Endothelial cell of umbilical vein (primary cell): ENCODE data around the gene DUSP18. TPM values are rescaled to one million over a fixed set of nuclear protein-coding genes. Genes with fewer than 3 reads are reported as not detected.

Experiments used
- BruUV-seq: library from RNA; stranded (reverse); fragments of 400-500 nt; replicated peaks from 2 replicates; lab custom pipeline; 2021; lab: Mats Ljungman, UMichigan
- CTCF ChIA-PET: fragments of 300-600, 350-600 bp; sonication (Branson Sonifier 250); formaldehyde crosslinking; loops from one replicate; lab custom pipeline; 2021; ENCODE audit warnings: antibody characterized with exemption, inconsistent platforms; lab: Charles Lee
- POLR2A ChIA-PET: fragments of 300-600, 350-600 bp; sonication (Branson Sonifier 250); formaldehyde crosslinking; loops from one replicate; lab custom pipeline; 2021; ENCODE audit warnings: antibody characterized with exemption, inconsistent platforms; lab: Charles Lee
- DNase-seq: peaks from one replicate; pipeline ENCODE4 v3.0.0-alpha.2; 2011; ENCODE audit warnings: low read depth, low spot score
- FAIRE-seq: peaks from 2 replicates; lab custom pipeline; 2011; peaks lifted over from hg19 to GRCh38; lab: Jason Lieb, UNC
- H2AFZ ChIP-seq: 2 replicates; pipeline ENCODE4 v1.6.0; 2012; ENCODE audit warnings: low read depth, low read length, control low read depth, inconsistent platforms
- H3K27ac ChIP-seq: 2 replicates; pipeline ENCODE4 v1.5.1; 2011; ENCODE audit warnings: low read depth, mild to moderate bottlenecking, control low read depth, low read length, moderate library complexity; ENCODE audit not compliant: insufficient read depth
- H3K27me3 ChIP-seq, 2 experiments: 2 replicates each; pipeline versions ENCODE4 v1.6.0 to v1.6.1; 2011; ENCODE audit warnings: low read length in 2 of 2, mixed read lengths in 1 of 2; ENCODE audit not compliant: control insufficient read depth in 2 of 2, insufficient read depth in 2 of 2
- H3K36me3 ChIP-seq, 2 experiments: 2 replicates in 1 of 2; 3 replicates in 1 of 2; pipeline ENCODE4 v1.5.1; 2011; ENCODE audit warnings: low read length in 2 of 2, mild to moderate bottlenecking in 1 of 2, moderate library complexity in 1 of 2; ENCODE audit not compliant: control insufficient read depth in 2 of 2, insufficient read depth in 2 of 2; ENCODE audit errors: extremely low read depth in 1 of 2
- H3K4me1 ChIP-seq: 3 replicates; pipeline ENCODE4 v1.5.1; 2011; ENCODE audit warnings: mild to moderate bottlenecking, low read length; ENCODE audit not compliant: control insufficient read depth, insufficient read depth; ENCODE audit errors: extremely low read depth
- H3K4me2 ChIP-seq: 2 replicates; pipeline ENCODE4 v1.6.1; 2011; ENCODE audit warnings: low read length, control low read depth, mixed read lengths; ENCODE audit not compliant: insufficient read depth
- H3K4me3 ChIP-seq, 3 experiments: fragments of 200-600 bp in 1 of 3; sonication (generic), shearing (Covaris generic) in 1 of 3; replicated peaks in 1 of 3; 2 replicates each; pipeline ENCODE4 v1.5.1; 2011 to 2016; ENCODE audit warnings: control low read depth in 3 of 3, low read length in 3 of 3, mild to moderate bottlenecking in 2 of 3, inconsistent platforms in 1 of 3, low read depth in 1 of 3, moderate library complexity in 1 of 3; ENCODE audit not compliant: insufficient read depth in 1 of 3
- H3K79me2 ChIP-seq: 2 replicates; pipeline ENCODE4 v1.6.0; 2012; ENCODE audit warnings: low read length, inconsistent platforms; ENCODE audit not compliant: control insufficient read depth, insufficient read depth
- H3K9ac ChIP-seq: replicated peaks from 2 replicates; pipeline ENCODE3; 2011; ENCODE audit warnings: low read length, control low read depth; ENCODE audit not compliant: insufficient read depth; ENCODE audit errors: extremely low read depth
- H3K9me1 ChIP-seq: replicated peaks from 3 replicates; pipeline ENCODE4 v1.6.0; 2011; ENCODE audit warnings: mild to moderate bottlenecking, low read length; ENCODE audit not compliant: control insufficient read depth, insufficient read depth; ENCODE audit errors: extremely low read depth
- H3K9me3 ChIP-seq: replicated peaks from 2 replicates; pipeline ENCODE4 v1.5.1; 2012; ENCODE audit warnings: low read length, inconsistent platforms; ENCODE audit not compliant: control insufficient read depth, insufficient read depth
- H4K20me1 ChIP-seq: replicated peaks from 2 replicates; pipeline ENCODE3; 2011; ENCODE audit warnings: mild to moderate bottlenecking, low read length; ENCODE audit not compliant: control insufficient read depth, insufficient read depth; ENCODE audit errors: extremely low read depth
- EZH2 ChIP-seq: IDR thresholded peaks from 2 replicates; pipeline ENCODE4 v1.6.1; 2012; ENCODE audit warnings: borderline replicate concordance, low read depth, mild to moderate bottlenecking, moderate library complexity, low read length, inconsistent platforms; ENCODE audit not compliant: severe bottlenecking
- FOS ChIP-seq: IDR thresholded peaks from 2 replicates; pipeline ENCODE4 v1.6.1; 2011; ENCODE audit warnings: mild to moderate bottlenecking, low read length, moderate library complexity, borderline replicate concordance; ENCODE audit not compliant: insufficient read depth
- dilution Hi-C: fragments of 300-500 bp; cut with MboI; formaldehyde crosslinking; loops from one replicate; pipeline ENCODE4 v1.15.0; 2019; ENCODE audit warnings: low sequenced_read_pairs; ENCODE audit not compliant: extremely low pct_ligation_motif_present
- intact Hi-C: fragments of 100-400 bp; cut with micrococcal nuclease; formaldehyde crosslinking; loops from one replicate; pipeline ENCODE4 v1.10.0; 2022
- polyA plus RNA-seq, 4 experiments: library from polyadenylated mRNA; depleted of rRNA in 3 of 4; stranded (reverse) in 3 of 4; unstranded in 1 of 4; fragments of >200 nt; gene quantifications; 2 replicates each; pipeline versions ENCODE4 v1.2.1 to v1.2.3, GENCODE V29; 2011 to 2012; ENCODE audit warnings: missing spikeins in 1 of 4
- total RNA-seq: library from RNA; stranded (reverse); gene quantifications from 2 replicates; pipeline ENCODE4 v1.2.3, GENCODE V29; 2021
- TF ChIP-seq, protein P1 (sequence below), 2 donors: IDR thresholded peaks; 1 replicate in 1 of 2; 2 replicates in 1 of 2; pipeline ENCODE4 v1.5.1; 2011; ENCODE audit warnings: low read length in 2 of 2, mild to moderate bottlenecking in 2 of 2, moderate library complexity in 2 of 2, control low read depth in 1 of 2, inconsistent platforms in 1 of 2, low read depth in 1 of 2; ENCODE audit not compliant: insufficient read depth in 1 of 2; ENCODE audit errors: extremely low read depth in 1 of 2

DUSP18 gene
- total and polyA plus RNA-seq, 2 donors (not counting 3 experiments of a cell fraction or from before 2014, with no cell fraction given) = 18.3 to 30.1 TPM

DNA sequence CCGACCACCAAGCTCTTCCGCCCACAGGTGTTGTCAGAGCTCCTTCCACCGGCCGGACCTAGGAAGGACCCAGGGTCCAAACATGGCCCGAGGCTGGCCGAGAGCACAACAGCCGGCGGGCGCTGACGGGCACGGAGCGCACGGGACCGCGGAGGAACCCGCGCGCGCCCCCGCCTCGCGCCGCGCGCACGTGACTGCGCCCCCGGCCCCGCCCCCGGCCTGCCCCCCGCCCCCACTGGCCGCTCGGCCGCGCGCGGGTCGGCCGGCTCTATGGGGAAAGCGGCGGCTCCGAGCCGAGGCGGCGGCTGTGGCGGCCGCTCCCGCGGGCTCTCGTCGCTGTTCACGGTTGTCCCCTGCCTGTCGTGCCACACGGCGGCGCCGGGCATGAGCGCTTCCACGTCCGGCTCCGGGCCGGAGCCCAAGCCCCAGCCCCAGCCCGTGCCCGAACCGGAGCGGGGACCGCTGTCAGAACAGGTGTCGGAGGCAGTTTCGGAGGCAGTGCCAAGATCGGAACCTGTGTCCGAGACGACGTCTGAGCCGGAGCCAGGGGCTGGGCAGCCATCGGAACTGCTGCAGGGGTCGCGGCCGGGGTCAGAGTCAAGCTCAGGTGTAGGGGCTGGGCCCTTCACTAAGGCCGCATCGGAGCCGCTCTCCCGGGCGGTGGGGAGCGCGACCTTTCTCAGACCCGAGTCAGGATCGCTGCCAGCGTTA, 27.1 kb upstream of the DUSP18 start, which contains the start of gene OSBP2:
Gene OSBP2, plus strand, starts transcription at position 235 of the 711 bp plus-strand sequence. Its CDS starts 36 bp downstream, at position 271.
- H3K9ac ChIP-seq = peak within 1 kb of the TSS; percentile 43

More for the DNA sequence above, 27.1 kb upstream of the DUSP18 start, which contains the start of gene OSBP2:
- Histone ChIP-seq H3K27me3 (no peaks in the 10 kb centered on the region), H3K9me1 (no peaks in the 10 kb centered on the region), H3K27ac (peak within 1 kb of the TSS; percentile 5), H3K79me2 (no peaks in the 10 kb centered on the region), H3K4me2 (peak within 1 kb of the TSS; percentile 75), H2AFZ (peak within 1 kb of the TSS; percentile 97), H3K36me3 (no peaks in the 10 kb centered on the region), H4K20me1 (no peaks in the 10 kb centered on the region), H3K9me3 (no peaks in the 10 kb centered on the region), H3K4me1 (peaks cover 9% of the 10 kb centered on the region), H3K4me3 (peak within 1 kb of the TSS; percentile 53 to 66 (median 61))
- peak; percentile 30 for DNase-seq
- ChIA-PET CTCF (interaction anchor here (1.1 to 3.4 kb wide), 3 partner anchors 60 kb away, joined by 7 to 41 read pairs (median 8); partner anchors contain the start of gene SLC35E4), POLR2A (no interaction called here)
- TF ChIP-seq EZH2 (peak; percentile 12), FOS (no peak)
- TF ChIP-seq, protein P1, sequence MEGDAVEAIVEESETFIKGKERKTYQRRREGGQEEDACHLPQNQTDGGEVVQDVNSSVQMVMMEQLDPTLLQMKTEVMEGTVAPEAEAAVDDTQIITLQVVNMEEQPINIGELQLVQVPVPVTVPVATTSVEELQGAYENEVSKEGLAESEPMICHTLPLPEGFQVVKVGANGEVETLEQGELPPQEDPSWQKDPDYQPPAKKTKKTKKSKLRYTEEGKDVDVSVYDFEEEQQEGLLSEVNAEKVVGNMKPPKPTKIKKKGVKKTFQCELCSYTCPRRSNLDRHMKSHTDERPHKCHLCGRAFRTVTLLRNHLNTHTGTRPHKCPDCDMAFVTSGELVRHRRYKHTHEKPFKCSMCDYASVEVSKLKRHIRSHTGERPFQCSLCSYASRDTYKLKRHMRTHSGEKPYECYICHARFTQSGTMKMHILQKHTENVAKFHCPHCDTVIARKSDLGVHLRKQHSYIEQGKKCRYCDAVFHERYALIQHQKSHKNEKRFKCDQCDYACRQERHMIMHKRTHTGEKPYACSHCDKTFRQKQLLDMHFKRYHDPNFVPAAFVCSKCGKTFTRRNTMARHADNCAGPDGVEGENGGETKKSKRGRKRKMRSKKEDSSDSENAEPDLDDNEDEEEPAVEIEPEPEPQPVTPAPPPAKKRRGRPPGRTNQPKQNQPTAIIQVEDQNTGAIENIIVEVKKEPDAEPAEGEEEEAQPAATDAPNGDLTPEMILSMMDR (IDR thresholded peaks at IDR 0.05; ENCODE audit: extremely low read depth in 1 of 2, insufficient read depth in 1 of 2, low read depth in 1 of 2, low read length in 2 of 2) = no peak
- BruUV-seq = no TSS peak
- intact Hi-C loops (loop anchor here (1.0 to 2.0 kb wide), 4 partner anchors 28 to 61 kb away; partner anchors contain the start of genes DUSP18 and SLC35E4), dilution Hi-C loops (loop anchor here (10.0 kb wide), 1 partner anchor 240 kb away; no protein-coding TSS in a partner anchor)
- FAIRE-seq = no peak
